ENCODE results near the gene HGF. TPM values are rescaled to one million over a fixed set of nuclear protein-coding genes. Genes with fewer than 3 reads are reported as not detected.

The HGF gene
- total and polyA plus RNA-seq, 2 of the 8 experiments (the other 6 are each of a cell fraction or from before 2014, with no cell fraction given): 0.05 to 0.60 TPM

DNA sequence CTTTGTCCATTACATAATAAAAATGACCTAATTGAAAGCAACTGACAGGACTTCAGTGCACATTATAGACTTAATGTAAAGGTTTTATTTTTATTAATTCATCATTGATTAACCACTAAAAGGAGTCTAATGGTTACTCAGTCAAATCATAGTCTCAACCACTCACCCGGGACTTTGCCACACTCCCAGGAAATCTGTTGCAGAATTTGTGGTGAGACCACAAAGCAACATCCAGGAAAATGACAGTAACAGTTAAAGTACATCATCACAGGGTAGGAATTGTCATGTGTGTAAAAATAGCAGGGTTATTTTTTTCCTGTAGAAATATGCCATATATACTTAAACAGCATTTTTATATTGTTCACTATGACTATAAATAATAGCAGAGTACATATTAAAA is 6.3 kb upstream of the HGF start:
- Histone ChIP-seq H3K23ac (ENCODE audit: insufficient read length) (no peak overlapping the region), H3K18ac (ENCODE audit: extremely low read depth, low read length) (no peak overlapping the region), H3K4me2 (ENCODE audit: insufficient read depth in 1 of 2, low read depth in 2 of 2, low read length in 2 of 2) (no peak overlapping the region), H3K4ac (replicated peaks; ENCODE audit: insufficient read length, low read depth, low read length) (no peak overlapping the region), H3K9ac (replicated peaks in 1 of 4; ENCODE audit: extremely low read depth in 1 of 4, low read depth in 3 of 4, low read length in 3 of 4) (no peak overlapping the region), H2BK5ac (ENCODE audit: low read depth, low read length) (no peak overlapping the region), H3K4me3 (ENCODE audit: extremely low read depth in 1 of 4, insufficient read depth in 2 of 4, low read depth in 3 of 4, low read length in 4 of 4) (no peak overlapping the region), H2BK15ac (ENCODE audit: low read length) (no peak overlapping the region), H2AFZ (ENCODE audit: low read length) (no peak overlapping the region), H2BK120ac (replicated peaks; ENCODE audit: low read depth, low read length) (no peak overlapping the region), H4K8ac (ENCODE audit: extremely low read depth, insufficient read depth, low read length) (no peak overlapping the region), H4K20me1 (replicated peaks in 1 of 2; ENCODE audit: control insufficient read depth in 1 of 2, insufficient read depth in 2 of 2, low read length in 2 of 2) (no peaks in the 10 kb centered on the region), H2BK12ac (ENCODE audit: low read depth, low read length) (no peak overlapping the region), H3K79me1 (ENCODE audit: low read depth, low read length) (no peaks in the 10 kb centered on the region), H3K14ac (ENCODE audit: insufficient read length) (no peak overlapping the region), H3K36me3 (ENCODE audit: control insufficient read depth in 2 of 4, insufficient read depth in 4 of 4, low read length in 3 of 4) (no peaks in the 10 kb centered on the region), H3K4me1 (replicated peaks in 1 of 4; ENCODE audit: control insufficient read depth in 3 of 4, insufficient read depth in 4 of 4, low read length in 3 of 4) (no peaks in the 10 kb centered on the region), H3K23me2 (ENCODE audit: low read depth, low read length) (no peaks in the 10 kb centered on the region), H3K27ac (ENCODE audit: low read depth, low read length) (no peak overlapping the region), H3K79me2 (ENCODE audit: control insufficient read depth in 1 of 2, insufficient read depth in 2 of 2, low read length in 2 of 2) (no peaks in the 10 kb centered on the region), H3K27me3 (replicated peaks in 1 of 4; ENCODE audit: control insufficient read depth in 3 of 4, extremely low read depth in 1 of 4, insufficient read depth in 3 of 4, low read length in 3 of 4) (no peaks in the 10 kb centered on the region), H2AK5ac (ENCODE audit: low read depth, low read length) (no peak overlapping the region), H4K5ac (ENCODE audit: insufficient read length, low read depth, low read length) (no peak overlapping the region), H3K56ac (replicated peaks; ENCODE audit: insufficient read length, low read depth, low read length) (no peak overlapping the region), H2BK20ac (ENCODE audit: low read length) (no peak overlapping the region), H4K91ac (replicated peaks; ENCODE audit: insufficient read length, low read length) (no peak overlapping the region), H3K9me3 (ENCODE audit: insufficient read depth in 2 of 2, low read depth in 1 of 2, low read length in 1 of 2) (no peaks in the 10 kb centered on the region)
- no peak for DNase-seq (ENCODE audit: low read depth in 1 of 2, low spot score in 2 of 2)
- 89% methylated on average over 1 of the region's 1 CpG; no CpG with 5 or more reads in 1 of the 2 experiments for whole genome bisulfite sequencing, 2 experiments (ENCODE audit: extremely low coverage in 1 of 2, insufficient coverage in 1 of 2, insufficient read length in 1 of 2, insufficient replicate concordance in 2 of 2, low coverage in 1 of 2, low lambda C conversion rate in 2 of 2, missing lambda C conversion rate in 1 of 2)
- no peak for FAIRE-seq
- ChIA-PET POLR2A (ENCODE audit: partially characterized antibody) (no interaction called here), CTCF (ENCODE audit: partially characterized antibody) (interaction anchor here (0.9 to 2.4 kb wide), 7 partner anchors 9 to 293 kb away, joined by 3 to 17 read pairs (median 6); no protein-coding TSS in a partner anchor)
- TF ChIP-seq KDM4A (IDR thresholded peaks at IDR 0.05; ENCODE audit: low read depth, low read length, severe bottlenecking): no peak
